Fibroblast of skin of back (primary cell): ENCODE results near the gene WASHC2C.
"Not testable (repeated sequence)": the region's sequence is repeated elsewhere in the genome, so short reads cannot be mapped to it uniquely, and the experiment has no call there.

Experiments used
- DNase-seq: peaks from one replicate; pipeline ENCODE4 v3.0.0-alpha.2; 2013

Gene WASHC2C

DNA sequence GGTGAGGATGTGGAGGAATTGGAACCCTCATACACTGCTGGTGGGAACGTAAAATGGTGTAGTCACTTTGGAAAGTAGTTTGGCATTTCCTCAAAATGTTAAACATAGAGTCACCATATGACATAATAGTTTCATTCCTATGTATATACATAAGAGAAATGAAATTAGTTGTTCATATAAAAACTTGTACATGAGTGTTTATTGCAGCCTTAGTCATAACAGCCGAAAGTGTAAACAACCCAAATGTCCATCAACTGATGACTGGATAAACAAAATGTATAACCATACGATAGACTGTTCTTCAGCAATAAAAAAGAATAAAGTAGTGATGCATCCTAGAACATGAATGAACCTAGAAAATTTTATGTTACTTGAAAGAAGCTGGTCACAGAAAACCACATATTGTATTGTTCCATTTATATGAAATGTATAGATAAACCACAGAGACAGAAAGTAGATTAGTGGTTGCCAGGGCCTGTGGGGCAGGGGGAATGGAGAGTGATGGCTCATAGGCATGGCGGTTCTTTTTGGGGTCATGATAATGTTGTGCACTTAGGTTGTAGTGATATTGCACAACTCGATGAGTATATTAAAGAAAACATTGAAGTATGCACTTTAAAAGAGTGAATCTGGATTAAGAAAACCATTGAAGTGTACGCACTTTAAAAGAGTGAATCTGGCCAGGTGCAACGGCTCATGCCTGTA is 44.8 kb downstream of the WASHC2C start:
- not testable (repeated sequence) for DNase-seq

GRCh38 chr10:45786217-45786616 is 59.2 kb downstream of the WASHC2C start:
- DNase-seq: not testable (repeated sequence)

DNA sequence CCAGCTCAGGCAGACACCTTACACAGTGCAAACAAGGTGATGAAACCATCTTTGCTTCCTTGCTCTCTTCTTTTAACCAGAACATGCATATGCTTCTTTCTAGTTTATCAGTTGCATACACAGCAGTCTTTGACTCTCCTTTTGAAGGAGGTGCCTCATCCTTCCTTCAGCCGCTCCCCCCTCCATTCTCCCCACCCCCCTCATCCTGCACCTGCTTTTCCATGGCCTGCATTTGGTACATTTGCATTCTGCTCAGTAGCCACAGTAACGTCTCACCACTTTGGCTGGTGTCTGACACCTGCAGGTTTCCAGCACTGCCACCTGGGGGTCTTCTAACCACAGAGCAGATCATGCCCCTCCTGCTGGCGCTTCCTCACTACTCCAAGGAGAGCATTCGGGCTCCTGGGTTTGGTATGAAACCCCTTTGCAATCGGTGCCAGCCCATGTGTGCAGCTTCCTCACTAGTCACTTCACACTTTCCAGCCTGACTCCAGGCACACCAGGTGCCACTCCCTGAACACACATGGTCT is 60.2 kb downstream of the WASHC2C start:
- DNase-seq: not testable (repeated sequence)

- not testable (repeated sequence) for DNase-seq
These were observed 62.9 kb downstream of the WASHC2C start for GRCh38 chr10:45789991-45790390.

- DNase-seq: not testable (repeated sequence)
These were observed 63.8 kb downstream of the WASHC2C start for GRCh38 chr10:45790694-45791426.

GRCh38 chr10:45794761-45795160 is 67.7 kb downstream of the WASHC2C start:
- DNase-seq: not testable (repeated sequence)

GRCh38 chr10:45803060-45804010 is 76.3 kb downstream of the WASHC2C start:
- DNase-seq: peak; percentile 21

DNA sequence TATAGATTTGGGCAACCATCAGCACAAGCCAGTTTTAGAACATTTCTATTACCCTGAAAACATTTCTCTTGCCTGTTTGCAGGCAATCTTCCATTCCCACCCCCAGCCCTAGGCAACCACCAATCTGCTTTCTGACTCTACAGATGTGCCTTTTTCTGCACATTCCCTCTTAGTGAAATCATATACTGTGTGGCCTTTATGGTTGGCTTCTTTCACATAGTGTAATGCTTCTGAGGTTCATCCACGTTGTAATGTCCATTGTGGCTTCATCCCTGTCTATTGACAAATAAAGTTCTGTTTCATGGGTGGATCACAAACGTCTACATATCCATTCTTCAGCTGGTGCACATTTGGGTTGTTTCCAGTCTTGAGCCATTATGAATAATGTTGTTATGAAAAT is 77.9 kb downstream of the WASHC2C start:
- DNase-seq: peak; percentile 8

- peak; percentile 32 for DNase-seq
These were observed 82.8 kb downstream of the WASHC2C start for GRCh38 chr10:45809837-45810236.

- no peak for DNase-seq
These were observed 84.0 kb downstream of the WASHC2C start for GRCh38 chr10:45811075-45811474.

GRCh38 chr10:45812959-45813358 is 85.9 kb downstream of the WASHC2C start:
- DNase-seq: not testable (repeated sequence)

DNA sequence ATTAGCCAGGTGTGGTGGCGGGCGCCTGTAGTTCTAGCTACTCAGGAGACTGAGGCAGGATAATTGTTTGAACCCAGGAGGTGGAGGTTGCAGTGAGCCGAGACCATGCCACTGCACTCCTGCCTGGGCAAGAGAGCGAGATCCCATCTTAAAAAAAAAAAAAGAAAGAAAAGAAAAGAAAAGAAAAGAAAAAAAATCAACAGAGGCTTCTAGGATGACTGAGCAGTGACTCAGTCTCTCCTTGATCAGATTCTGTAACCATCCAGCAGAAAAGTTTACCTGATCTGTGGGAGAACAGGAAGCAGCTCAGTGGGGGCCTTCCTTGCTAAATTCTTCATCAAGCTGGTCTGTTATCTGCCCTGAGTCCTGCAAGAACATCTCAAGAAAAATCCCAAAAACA is 87.1 kb downstream of the WASHC2C start:
- peak; percentile 31 for DNase-seq

DNA sequence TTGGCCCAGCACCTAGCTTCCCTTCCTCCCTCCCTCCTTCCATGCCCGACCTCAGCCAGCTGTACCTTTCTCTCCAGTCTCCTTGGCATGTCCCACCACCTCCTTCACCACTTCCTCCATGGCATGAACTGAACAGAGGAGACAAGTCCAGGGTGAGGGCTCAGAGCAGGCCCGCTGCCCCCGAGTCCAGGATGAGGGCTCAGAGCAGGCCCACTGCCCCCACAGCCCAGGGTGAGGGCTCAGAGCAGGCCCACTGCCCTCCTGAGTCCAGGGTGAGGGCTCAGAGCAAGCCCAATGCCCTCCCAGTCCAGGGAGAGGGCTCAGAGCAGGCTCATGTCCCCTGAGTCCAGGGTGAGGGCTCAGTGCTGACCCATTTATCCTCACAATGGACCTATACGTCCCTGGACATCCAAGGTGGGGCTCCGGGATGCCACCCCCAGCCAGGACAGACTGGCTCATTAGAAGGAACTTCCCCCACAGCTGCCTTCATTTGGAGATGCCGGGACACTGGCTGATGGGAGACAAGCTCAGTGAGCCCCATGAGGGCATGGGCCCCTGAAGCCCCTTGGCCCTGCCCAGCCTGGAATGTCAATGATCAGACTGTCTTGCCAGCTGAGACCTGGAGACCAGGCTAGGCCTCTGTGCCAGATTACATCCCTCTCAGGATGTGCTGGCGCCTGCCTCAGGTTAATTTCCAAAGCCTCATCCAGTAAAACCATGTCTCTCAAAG is 90.2 kb downstream of the WASHC2C start:
- no peak for DNase-seq

GRCh38 chr10:45817912-45818311 is 90.8 kb downstream of the WASHC2C start:
- DNase-seq: no peak

DNA sequence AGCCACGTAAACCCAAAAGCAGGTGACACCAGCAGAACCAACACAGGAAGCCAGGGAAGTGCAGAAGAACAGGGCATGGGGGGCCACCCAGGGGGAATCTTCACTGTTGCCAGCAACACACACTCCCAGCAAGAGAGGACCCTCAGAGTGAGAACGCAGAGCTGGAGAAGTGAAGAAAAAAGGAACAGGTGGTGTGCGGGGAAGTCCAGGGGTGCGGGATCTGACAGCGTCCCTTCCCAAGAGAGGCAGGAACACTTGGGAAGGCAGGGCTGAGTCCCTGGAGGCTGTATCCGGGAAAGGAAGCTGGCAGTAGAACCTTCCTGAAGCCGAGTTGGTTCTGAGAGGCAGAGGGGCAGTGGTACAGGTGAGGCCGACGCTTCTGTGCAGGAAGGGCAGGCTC is 92.5 kb downstream of the WASHC2C start:
- no peak for DNase-seq

GRCh38 chr10:45820107-45820830 is 93.2 kb downstream of the WASHC2C start:
- DNase-seq: peak; percentile 9

DNA sequence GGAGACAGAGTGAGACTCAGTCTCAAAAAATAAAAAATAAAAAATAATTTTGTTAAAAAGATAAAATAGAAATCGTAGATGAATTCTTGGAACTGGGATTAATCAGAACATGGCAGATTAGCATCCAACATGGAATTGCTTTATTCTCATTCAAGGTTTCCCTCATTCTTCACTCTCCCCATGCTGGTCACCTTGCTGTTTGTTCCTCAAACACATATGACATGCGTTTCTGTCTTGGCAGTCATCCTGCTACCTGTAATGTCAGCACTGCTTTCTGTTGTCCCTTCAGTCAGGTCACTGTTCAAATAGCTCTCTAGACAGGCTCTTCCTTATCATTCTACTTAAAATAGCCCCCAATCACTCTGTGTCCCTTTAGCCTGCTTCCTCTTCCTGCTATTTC is 95.9 kb downstream of the WASHC2C start:
- not testable (repeated sequence) for DNase-seq
